ENCODE measurements around the gene CCSER1.
"Not testable (repeated sequence)": the region's sequence is repeated elsewhere in the genome, so short reads cannot be mapped to it uniquely, and the experiment has no call there.

Gene CCSER1

GRCh38 chr4:91470671-91471070, 1343.5 kb downstream of the CCSER1 start:
- no peak for DNase-seq (ENCODE audit: low read depth in 3 of 3, low spot score in 1 of 3)

GRCh38 chr4:91471280-91471679, 1344.1 kb downstream of the CCSER1 start:
- DNase-seq (ENCODE audit: low read depth in 3 of 3, low spot score in 1 of 3), result no peak

- DNase-seq (ENCODE audit: low read depth in 3 of 3, low spot score in 1 of 3), result no peak
These were observed 1344.9 kb downstream of the CCSER1 start for GRCh38 chr4:91472046-91472445.

GRCh38 chr4:91485415-91485814, 1358.2 kb downstream of the CCSER1 start:
- DNase-seq (ENCODE audit: low read depth in 3 of 3, low spot score in 1 of 3), result no peak

GRCh38 chr4:91488946-91489345, 1361.8 kb downstream of the CCSER1 start:
- no peak for DNase-seq (ENCODE audit: low read depth in 3 of 3, low spot score in 1 of 3)

GRCh38 chr4:91497892-91498291, 1370.7 kb downstream of the CCSER1 start:
- no peak for DNase-seq (ENCODE audit: low read depth in 3 of 3, low spot score in 1 of 3)

GRCh38 chr4:91502365-91502764, 1375.2 kb downstream of the CCSER1 start:
- DNase-seq (ENCODE audit: low read depth in 3 of 3, low spot score in 1 of 3), result no peak

- no peak for DNase-seq (ENCODE audit: low read depth in 3 of 3, low spot score in 1 of 3)
These were observed 1386.1 kb downstream of the CCSER1 start for GRCh38 chr4:91513326-91513725.

GRCh38 chr4:91519155-91519554, 1392.0 kb downstream of the CCSER1 start:
- no peak for DNase-seq (ENCODE audit: low read depth in 3 of 3, low spot score in 1 of 3)

- no peak for DNase-seq (ENCODE audit: low read depth in 3 of 3, low spot score in 1 of 3)
These were observed 1398.4 kb downstream of the CCSER1 start for GRCh38 chr4:91525621-91526020.

- DNase-seq (ENCODE audit: low read depth in 3 of 3, low spot score in 1 of 3), result no peak
These were observed 1399.9 kb downstream of the CCSER1 start for GRCh38 chr4:91527056-91527455.

- no peak for DNase-seq (ENCODE audit: low read depth in 3 of 3, low spot score in 1 of 3)
These were observed 1440.4 kb downstream of the CCSER1 start for GRCh38 chr4:91567594-91567993.

- DNase-seq (ENCODE audit: low read depth in 3 of 3, low spot score in 1 of 3), result no peak
These were observed 1450.7 kb downstream of the CCSER1 start for GRCh38 chr4:91577864-91578263.

GRCh38 chr4:91590260-91590659, 1463.1 kb downstream of the CCSER1 start:
- DNase-seq (ENCODE audit: low read depth in 3 of 3, low spot score in 1 of 3), result no peak

GRCh38 chr4:91592125-91592524, 1464.9 kb downstream of the CCSER1 start:
- DNase-seq (ENCODE audit: low read depth in 3 of 3, low spot score in 1 of 3), result no peak

GRCh38 chr4:91596718-91597117, 1469.5 kb downstream of the CCSER1 start:
- DNase-seq (ENCODE audit: low read depth in 3 of 3, low spot score in 1 of 3), result no peak

- DNase-seq (ENCODE audit: low read depth in 3 of 3, low spot score in 1 of 3), result no peak
These were observed 1471.5 kb downstream of the CCSER1 start for GRCh38 chr4:91598696-91599095.

GRCh38 chr4:91600301-91600700, 1473.1 kb downstream of the CCSER1 start:
- DNase-seq (ENCODE audit: low read depth in 3 of 3, low spot score in 1 of 3), result no peak

GRCh38 chr4:91601401-91601800, 1474.2 kb downstream of the CCSER1 start:
- DNase-seq (ENCODE audit: low read depth in 3 of 3, low spot score in 1 of 3), result no peak

GRCh38 chr4:91611782-91612181, 1484.6 kb downstream of the CCSER1 start:
- no peak for DNase-seq (ENCODE audit: low read depth in 3 of 3, low spot score in 1 of 3)

- no peak for DNase-seq (ENCODE audit: low read depth in 3 of 3, low spot score in 1 of 3)
These were observed 1493.8 kb downstream of the CCSER1 start for GRCh38 chr4:91620952-91621351.

- no peak for DNase-seq (ENCODE audit: low read depth in 3 of 3, low spot score in 1 of 3)
These were observed 1494.3 kb downstream of the CCSER1 start for GRCh38 chr4:91621446-91621845.

GRCh38 chr4:91622925-91623602, 1495.9 kb downstream of the CCSER1 start:
- no peak for DNase-seq (ENCODE audit: low read depth in 3 of 3, low spot score in 1 of 3)

- DNase-seq (ENCODE audit: low read depth in 3 of 3, low spot score in 1 of 3), result not testable (repeated sequence)
These were observed 1496.4 kb downstream of the CCSER1 start for GRCh38 chr4:91623603-91623967.
